HG03103 (cell line): ENCODE data around the gene ADCK1.
"Not testable (repeated sequence)": the region's sequence is repeated elsewhere in the genome, so short reads cannot be mapped to it uniquely, and the experiment has no call there.

Source experiments
- ATAC-seq: cut with Tn5 transposase; IDR thresholded peaks from one replicate; pipeline ENCODE4 v1.9.1; 2021; ENCODE audit warnings: low read depth; ENCODE audit not compliant: unreplicated experiment

Gene ADCK1

DNA sequence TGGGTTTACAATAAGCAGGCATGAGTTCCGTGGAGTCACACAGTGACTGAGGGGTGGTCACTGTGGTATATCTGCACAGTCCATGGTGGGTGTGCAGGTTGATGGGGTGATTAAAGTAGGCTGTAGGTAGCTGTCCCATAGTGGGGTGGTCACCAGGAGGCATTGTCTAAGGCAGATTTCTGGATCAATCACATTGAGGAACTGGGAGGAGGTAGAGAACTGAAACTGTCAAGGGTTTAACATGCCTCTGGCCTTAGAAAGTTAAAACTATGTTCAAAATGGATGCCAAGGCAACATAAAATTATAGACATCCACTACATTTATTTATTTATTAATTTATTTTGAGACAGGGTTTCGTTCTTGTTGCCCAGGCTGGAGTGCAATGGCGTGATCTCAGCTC, 8.3 kb downstream of the ADCK1 start:
- no peak for ATAC-seq

DNA sequence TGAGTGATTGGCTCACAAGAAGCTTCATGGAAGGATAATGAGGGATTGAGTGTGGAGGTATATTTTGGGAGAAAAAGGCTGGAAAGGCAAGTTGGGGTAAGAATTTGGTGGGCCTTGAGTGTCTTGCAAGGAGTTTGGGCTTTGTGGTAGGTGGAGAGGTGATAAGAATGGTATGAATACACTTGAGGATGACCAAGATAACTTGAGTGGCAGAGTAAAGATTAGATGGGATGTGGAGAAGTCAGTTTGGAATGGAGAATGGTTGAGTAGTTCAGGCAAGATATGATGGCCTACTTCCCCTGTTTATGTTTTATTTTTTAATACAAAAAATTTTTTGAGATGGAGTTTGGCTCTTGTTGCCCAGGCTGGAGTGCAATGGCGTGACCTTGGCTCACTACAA, 9.1 kb downstream of the ADCK1 start:
- ATAC-seq = no peak

DNA sequence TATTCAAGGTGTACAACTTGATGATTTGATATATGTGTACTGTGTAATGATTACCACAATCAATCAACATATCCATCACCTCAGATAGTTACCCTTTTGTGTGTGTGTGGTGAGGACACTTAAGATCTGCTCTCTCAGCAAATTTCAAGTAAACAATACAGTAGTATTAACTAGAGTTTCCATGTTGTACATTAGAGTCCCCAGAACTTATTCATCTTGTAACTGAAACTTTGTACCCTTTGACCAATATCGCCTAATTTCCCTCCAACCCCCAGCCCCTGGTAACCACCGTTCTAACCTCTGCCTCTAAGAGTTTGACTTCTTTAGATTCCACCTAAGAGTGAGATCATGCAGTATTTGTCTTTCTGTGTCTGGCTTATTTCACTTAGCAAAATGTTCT, 12.1 kb downstream of the ADCK1 start:
- no peak for ATAC-seq

DNA sequence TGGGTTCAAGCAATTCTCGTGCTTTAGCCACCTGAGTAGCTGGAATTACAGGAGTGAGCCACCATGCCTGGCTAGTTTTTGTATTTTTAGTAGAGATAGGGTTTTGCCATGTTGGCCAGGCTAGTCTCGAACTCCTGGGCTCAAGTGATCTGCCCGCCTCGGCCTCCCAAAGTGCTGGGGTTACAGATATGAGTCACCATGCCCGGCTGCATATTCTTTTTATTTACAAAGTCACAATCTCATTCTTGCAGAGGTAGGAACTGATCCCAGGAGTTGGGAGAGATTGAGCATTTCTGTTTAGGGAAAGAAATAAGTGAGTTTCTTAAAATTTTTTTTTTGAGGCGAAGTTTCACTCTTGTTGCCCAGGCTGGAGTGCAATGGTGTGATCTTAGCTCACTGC, 12.8 kb downstream of the ADCK1 start:
- ATAC-seq = not testable (repeated sequence)

DNA sequence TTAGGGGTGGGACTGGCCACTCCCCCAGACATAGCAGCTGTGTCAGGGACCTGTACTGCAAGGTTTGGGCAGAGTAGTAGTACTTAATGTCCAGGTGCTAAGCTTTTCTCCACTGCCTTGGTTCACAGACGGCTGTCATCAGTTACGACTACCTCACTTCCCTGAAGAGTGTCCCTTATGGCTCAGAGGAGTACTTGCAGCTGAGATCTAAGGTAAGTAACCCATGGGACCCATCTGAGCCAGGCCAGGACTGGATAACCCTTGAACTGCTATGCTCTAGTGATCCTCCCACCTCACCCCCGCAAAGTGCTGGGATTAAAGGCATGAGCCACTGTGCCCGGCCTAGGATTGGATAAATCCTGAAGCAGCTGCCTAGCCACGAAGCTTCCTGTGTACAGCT, 22.4 kb downstream of the ADCK1 start:
- no peak for ATAC-seq

DNA sequence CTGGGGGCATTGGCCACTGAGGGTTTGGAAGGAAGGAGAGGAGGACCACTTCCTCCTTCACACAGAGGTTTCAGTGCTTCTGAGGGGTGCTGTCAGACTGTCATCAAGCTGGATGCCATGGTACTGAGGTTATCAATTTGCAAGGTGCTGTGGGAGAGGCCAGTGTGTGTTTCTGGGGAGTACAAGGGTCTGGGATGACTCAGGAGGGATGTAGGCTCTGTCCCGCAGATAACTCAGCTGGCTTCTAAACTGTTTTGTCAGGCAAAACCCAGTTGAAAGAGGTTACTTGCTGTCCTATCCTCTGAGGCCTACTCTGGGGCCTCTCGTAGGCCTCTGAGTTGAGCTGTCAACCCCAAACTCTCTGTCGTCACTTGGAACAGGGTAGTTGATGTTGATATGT, 22.8 kb downstream of the ADCK1 start:
- no peak for ATAC-seq

DNA sequence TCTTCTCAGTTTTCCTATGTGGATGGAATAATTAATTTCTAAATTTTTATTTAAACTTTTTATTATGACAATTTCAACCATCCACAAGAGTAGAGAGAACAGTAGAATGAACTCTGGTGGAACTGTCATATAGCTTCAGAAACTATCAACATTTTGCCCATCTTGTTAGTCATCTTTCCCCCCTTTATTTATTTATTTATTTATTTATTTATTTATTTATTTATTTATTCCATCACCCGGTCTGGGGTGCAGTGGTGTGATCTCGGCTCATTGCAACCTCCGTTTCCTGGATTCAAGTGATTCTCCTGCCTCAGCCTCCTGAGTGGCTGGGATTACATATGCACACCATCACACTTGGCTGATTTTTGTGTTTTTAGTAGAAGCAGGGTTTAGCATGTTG, 23.5 kb downstream of the ADCK1 start:
- no peak for ATAC-seq

DNA sequence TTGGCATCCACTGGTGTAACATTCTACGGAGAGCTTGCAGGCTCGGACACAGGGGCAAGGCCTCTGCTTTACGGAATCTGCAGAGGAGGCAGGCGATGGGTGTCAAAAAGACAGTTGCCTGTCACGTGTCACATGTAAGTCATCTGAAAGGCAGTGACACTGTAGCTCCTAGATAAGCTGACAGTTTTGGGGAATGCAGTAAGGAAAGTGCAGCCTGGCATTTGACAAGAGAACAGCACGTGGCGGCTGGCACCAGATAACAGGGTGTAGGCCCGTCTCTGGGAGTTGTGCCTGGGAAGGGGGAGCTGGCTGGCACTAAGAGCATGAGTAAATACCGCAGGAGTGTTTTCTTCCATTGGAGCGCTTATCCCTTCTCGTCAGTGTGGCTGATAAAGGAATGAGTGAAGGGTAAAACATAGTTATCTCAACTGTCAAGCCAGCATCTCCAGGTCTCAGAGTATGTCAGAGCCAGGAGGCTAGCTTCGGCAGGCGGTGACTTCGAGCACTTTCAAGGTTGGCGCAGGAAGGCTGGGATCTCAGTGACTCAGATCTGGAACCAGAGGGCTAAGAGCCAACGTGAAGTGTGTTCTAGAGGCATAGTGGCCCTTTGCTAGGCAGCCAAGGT, 26.1 kb downstream of the ADCK1 start:
- no peak for ATAC-seq

DNA sequence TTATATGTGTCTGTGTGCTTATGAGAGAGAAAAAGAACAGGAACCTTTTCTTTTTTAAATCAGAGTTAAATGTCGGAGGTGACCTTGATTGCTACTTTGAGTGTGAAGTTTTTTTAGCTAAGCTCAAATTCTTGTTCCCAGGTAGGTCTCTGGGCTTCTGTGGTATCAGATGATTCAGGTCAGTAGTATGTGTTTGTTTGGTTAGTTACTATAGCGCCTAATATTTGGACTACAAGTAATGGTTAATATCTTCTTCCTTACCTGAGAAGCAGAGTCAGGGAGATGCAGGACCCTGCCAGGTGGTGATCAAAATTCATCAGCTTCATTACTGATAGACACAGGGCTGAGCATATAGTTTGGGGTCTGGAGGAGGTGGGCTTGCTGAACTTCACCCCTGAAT, 30.8 kb downstream of the ADCK1 start:
- ATAC-seq = no peak

DNA sequence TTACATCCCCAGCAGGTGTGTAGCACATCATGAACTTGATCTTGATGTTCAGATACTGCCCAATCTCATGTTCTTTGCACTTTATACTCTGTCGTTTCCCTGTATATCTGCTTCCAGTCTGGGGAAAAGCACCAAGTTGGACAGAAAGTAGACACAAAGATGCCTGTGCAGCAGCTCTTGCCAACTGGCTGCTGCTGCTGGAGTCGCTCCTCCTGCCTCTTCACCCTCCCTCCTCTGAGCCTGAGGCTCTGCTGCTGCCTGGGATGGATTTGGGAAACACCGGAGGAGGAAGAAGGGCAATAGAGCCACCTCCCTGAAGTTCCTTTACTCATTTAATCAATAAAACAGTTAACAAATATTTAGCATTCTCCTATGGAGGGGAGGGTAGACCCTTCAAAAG, 32.4 kb downstream of the ADCK1 start:
- ATAC-seq = no peak

DNA sequence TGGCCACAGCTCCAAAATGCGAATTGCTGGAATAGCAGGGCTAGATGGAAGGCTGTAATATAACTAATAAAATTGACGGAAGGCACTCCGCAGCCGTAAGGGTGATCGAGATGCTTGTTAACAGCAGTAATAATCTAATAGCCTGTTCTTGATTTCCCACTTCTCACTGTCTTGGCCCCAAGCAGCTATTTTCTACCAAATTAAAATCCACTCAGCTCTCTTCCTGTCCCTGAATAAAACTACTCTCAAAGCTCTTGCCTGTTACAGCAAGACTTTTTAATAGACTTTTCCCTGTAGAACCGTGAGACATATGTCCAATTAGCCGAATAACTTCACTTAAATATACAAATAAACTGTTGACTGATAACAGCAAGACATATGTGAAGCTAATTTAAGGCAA, 38.0 kb downstream of the ADCK1 start:
- ATAC-seq = no peak

DNA sequence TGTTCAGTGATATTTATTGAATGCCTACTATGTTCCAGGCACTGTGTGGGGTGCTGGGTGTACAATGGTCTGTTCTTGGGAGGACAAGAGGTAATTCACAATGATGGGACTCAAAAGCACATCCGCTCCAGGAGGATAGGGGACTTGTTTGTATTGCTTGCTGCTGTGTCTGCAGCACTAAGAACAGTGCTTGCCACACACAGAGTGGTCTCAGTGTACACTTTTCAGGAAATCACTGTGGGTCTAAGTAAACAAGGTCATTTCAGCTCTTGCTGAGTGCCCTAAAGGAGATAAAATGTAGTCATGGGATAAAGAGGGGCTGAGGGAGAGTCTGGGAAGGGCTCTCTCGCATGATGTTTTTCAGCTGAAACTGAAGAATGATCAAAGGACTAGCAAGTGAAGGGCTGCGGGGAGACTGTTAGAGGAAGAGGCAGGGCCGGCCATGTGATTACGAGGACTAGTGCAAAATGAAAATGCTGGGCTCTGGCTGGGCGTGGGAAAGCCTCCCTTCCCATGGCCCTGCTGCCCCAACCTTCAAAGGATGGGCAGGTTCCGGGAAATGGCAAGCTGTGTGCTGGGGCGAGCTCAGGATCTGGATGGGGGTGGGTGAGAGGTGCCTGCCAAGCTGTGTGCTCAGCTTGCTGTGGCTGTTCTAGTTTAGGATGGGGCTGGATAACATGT, 39.1 kb downstream of the ADCK1 start:
- no peak for ATAC-seq

DNA sequence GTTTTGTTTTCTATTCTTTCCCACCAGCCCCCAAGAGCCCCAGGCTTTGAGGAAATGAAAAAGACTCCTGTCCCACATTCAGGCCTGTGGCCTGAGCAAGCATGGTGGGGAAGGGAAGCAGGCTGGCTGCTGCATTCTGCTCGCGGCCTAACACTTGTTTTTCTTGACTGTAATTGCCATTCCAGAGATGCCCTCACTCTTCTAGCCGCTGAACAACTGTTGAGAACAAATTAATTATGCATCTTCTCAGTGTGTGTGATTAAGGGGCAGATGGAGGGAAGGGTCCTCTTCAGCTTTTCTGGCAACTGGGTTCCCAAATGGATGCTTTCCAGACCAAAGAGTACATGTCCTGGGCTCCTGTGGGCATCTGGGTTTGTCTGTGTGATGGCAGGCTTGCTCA, 43.3 kb downstream of the ADCK1 start:
- no peak for ATAC-seq

DNA sequence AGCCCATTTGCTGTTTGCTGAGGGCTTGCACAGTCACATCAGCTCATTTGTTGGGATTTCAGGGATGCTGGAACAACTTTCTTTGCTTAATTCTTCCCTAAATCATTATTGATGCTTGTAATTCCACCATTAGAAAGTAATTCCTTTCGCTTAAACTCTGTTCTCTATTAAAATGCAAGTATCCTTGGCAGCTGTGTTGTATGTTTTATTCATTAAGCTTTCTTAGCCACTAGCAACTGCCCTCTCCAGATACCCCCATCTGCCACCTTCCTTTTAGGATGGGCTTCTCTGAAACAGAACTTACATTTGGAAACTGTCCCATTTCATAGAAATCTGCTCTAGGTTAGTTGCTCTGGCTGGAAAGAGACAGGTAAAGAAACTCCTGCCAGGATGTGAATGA, 43.7 kb downstream of the ADCK1 start:
- ATAC-seq = no peak

DNA sequence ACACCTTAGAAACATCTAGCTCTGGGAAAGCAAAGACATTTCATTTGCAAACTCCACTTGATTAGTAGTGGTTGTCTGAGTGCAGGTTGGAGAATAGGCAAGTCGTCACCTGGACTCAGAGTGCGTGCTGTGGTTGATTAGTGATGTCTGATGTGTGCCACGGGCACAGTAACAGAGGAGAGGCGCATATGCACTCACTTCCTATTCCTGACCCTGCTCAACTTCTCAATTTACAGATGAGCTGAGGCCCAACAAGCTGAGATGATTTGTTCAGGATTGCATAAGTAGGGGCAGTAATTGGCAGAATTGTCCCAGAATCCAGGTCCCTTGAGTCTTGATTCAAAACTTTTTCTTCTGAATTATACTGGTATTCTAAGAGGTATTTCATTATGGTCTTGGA, 44.9 kb downstream of the ADCK1 start:
- no peak for ATAC-seq

DNA sequence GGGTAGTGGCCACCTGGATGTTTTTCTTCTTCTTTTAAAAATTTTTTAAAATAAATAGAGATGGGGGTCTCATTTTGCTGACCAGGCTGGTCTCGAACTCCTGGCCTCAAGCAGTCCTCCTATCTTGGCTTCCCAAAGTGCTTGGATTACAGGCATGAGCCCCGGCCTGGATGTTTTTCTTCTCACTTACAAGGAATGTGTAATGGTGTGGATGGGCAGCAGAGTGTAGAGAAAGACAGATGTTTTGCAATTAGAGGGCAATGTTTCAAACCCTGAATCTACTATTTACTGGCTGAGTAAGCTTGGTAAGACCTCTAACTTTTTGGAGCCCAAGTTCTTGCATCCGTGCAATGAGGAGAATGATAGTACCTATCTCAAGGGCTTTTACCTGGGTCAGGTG, 48.1 kb downstream of the ADCK1 start:
- no peak for ATAC-seq

DNA sequence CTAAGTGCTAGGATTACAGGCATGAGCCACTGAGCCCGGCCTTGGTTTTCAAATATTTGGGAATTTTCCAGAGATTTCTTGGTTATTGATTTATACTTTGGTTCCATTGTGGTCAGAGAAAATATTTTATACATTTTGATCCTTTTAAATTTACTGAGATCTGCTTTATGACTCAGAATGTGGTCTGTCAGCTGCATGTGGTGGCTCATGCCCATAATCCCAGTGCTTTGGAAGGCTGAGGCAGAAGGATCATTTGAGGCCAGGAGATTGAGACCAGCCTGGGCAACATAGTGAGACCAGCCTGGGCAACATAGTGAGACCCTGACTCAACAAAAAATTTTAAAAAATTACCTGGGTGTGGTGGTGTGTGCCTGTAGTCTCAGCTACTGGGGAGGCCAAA, 49.8 kb downstream of the ADCK1 start:
- no peak for ATAC-seq

DNA sequence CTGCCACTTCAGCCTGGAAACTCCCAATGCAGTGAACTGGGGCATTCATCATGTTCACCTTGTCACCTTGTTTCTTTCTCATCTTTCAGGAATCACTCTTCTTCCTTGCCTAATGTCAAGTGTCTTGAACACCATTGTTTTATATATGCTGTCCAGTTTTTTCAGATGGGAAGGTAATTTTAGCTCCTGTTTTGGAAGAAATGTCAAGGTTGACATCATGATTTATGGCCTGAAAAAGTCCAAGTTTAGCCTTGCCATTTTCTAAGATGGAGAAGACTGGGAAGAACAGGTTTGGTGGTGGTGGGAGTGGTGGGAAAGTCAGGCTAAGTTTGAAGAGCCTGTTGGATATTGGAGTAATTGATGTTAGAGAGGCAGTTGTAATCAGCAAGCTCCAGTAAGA, 54.0 kb downstream of the ADCK1 start:
- no peak for ATAC-seq

DNA sequence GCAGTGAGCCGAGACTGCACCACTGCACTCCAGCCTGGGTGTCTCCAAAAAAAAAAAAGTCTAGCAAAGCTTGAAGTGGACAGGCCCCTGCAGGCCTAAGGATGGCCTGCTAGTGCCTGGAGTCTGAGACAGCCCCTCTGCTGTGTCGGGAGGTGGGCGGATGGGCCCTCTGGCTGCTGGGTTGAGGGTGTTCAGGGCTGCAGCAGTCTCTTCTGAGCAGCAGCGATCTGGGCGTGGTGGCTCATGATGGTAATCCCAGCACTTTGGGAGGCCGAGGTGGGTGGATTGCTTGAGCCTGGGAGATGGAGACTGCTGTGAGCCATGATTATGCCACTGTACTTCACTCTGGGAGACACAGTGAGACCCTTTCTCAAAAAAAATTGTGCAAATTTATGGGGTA, 57.0 kb downstream of the ADCK1 start:
- no peak for ATAC-seq

DNA sequence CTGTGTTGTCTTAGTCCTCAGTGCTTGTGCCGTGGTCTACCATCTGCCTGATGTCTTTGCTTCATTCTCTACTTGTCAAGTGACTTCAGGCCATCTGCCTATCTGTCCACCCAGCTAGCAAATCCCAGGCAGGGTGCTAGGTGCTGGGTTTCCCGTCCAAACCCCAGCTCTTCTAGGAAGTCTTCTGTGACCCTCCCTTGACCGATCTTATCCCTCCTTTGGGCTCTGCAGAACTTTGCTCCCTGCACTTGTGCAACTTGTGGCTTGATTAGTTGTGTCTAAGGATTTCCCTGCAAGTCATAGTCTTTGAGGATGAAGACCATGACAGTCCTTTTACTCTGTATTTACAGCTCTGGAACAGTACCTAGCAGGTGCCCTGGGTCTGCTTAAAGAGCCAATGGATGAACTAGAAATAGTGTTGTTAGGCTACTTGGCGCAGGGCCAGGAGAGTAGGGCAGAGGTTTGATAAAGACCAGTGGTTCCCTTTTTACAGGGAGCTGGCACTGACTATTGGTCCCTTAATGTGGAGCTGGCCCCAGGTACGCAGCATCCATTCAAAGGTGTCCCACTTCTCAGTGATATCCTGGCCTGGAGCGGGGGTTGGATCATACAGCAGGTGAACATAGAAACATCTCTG, 60.1 kb downstream of the ADCK1 start:
- ATAC-seq = no peak

DNA sequence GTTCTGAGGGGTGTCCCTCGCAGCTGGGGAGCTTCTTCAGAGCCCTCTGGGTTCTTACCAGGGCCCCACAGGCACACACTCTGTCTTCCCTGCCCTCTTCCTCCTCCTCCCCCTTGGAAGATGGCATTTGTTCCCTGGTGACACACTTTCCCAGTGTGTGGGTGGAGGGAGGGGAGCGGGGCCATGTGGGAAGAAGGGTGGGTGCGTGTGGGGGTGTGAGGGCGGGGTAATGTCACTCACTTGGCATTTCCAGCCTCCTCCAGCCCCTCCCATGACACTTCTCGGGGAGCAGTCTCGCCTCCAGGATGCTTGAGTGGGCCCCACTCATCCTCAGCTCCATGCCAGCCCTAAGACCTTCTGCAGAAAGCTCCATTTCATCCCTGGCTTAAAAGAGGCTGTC, 61.3 kb downstream of the ADCK1 start:
- ATAC-seq = no peak

DNA sequence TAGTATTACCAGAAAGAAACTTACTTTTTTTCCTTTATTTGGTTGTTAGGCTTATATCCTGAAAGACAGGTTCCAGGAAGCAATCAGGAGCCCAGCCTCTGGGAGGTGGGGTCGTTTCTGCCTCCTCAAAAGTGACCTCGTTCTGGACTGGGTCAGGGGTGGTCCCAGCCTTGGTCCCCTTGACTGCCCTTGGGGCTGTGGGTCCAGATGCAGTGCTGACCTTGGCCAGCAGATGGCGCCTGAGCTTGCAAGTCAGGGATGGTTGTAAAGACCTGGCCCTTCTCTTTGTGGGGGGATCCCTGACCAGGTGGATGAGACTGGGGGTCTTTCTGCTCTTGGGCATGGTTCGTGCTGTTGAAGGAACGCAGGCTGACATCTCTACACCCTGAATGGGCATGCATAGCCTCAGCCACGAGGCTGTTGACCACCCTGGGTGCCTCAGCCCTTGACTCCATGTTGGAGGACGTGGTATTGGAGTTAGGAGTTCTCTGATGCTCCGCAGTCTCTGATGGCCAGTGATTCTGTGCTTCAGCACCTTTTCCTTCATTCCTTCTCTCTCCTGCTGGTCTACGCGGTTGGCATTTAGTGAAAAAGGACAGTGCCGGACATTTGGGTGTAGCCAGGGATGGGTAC, 62.4 kb downstream of the ADCK1 start:
- ATAC-seq = no peak
